Measurements from ENCODE around the gene KRT75.

- TF ChIP-seq CTCF (IDR thresholded peaks at IDR 0.05; ENCODE audit: borderline replicate concordance, extremely low read depth, low read length, poor library complexity, severe bottlenecking) (no peak), EZH2 (IDR thresholded peaks at IDR 0.05; ENCODE audit: borderline replicate concordance, low read depth, low read length, severe bottlenecking) (no peak)
These were observed 26.3 kb downstream of the KRT75 start for GRCh38 chr12:52407918-52408317.
